Measurements from ENCODE around the gene FBXO48. TPM values are rescaled to one million over a fixed set of nuclear protein-coding genes. Genes with fewer than 3 reads are reported as not detected.

FBXO48 gene
- total RNA-seq, 1 donor from 2014 or later: 0.20 TPM

- peak in 1 of 2 donors; percentile 13 for DNase-seq (ENCODE audit: low read depth in 2 of 2)
Measured at GRCh38 chr2:68438455-68439303, 28.4 kb downstream of the FBXO48 start.

DNA sequence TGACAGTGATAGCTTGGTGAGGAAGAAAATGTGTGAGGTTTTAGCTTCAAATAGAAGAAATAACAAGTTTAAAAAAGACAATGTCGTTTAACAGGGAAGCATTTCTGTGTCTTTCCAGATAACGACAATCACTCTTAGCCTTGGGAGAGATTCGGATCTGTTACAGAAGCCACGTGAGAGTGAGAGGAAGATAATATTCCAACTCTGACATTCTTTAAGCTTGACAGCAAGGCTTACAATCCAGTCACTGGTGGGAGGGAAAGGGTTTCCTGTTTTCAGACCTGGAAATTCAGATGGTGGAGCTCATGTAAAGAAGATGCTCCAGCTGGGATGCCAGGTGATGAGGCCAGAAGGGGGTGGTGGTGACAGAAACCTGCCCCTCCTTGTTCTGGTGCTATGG lies 30.8 kb downstream of the FBXO48 start:
- DNase-seq (ENCODE audit: low read depth in 2 of 2): peak in 1 of 2 donors; percentile 39

GRCh38 chr2:68435615-68436014 lies 31.5 kb downstream of the FBXO48 start:
- DNase-seq (ENCODE audit: low read depth in 2 of 2): peak in 1 of 2 donors; percentile 15

GRCh38 chr2:68434981-68435380 lies 32.1 kb downstream of the FBXO48 start:
- no peak for DNase-seq (ENCODE audit: low read depth in 2 of 2)

GRCh38 chr2:68432696-68433658 lies 34.1 kb downstream of the FBXO48 start:
- no peak for DNase-seq (ENCODE audit: low read depth in 2 of 2)

GRCh38 chr2:68431316-68431972 lies 35.6 kb downstream of the FBXO48 start:
- no peak for DNase-seq (ENCODE audit: low read depth in 2 of 2)

DNA sequence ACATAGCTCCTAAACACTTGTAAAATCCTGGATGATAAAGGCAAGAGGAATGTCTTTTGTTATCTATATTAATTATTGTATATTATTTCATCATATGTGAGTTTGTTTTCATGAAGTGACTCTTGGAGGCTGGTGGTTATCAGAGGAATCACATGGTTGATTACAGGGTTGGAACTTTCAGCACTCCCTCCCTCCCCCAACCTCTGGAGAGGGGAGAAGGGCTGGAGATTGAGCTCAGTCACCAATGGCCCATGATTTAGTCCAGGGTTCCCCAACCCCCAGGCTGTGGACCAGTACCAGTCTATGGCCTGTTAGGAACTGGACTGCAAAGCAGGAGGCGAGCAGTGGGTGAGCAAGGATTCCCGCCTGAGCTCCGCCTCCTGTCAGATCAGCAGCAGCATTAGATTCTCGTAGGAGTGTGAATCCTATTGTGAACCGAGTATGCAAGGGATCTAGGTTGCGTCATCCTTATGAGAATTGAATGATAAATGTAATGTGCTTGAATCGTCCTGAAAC lies 37.7 kb downstream of the FBXO48 start:
- no peak for DNase-seq (ENCODE audit: low read depth in 2 of 2)

DNA sequence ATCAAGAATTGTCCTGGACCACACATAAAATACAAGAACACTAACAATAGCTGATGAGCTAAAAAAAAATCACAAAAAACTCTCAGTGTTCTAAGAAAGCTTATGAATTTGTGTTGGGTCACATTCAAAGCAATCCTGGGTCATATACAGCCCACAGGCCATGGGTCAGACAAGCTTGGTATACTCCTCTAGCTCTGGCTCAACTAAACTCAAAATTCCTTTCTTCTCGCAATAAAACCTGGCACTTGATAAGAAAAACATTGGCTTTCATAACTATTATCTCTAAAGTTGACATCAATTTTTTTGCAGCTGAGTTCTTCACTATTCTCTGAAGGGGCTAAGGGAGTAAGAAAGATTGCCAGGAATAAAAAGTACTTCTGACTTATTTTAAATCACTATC lies 38.3 kb downstream of the FBXO48 start:
- DNase-seq (ENCODE audit: low read depth in 2 of 2): no peak

DNA sequence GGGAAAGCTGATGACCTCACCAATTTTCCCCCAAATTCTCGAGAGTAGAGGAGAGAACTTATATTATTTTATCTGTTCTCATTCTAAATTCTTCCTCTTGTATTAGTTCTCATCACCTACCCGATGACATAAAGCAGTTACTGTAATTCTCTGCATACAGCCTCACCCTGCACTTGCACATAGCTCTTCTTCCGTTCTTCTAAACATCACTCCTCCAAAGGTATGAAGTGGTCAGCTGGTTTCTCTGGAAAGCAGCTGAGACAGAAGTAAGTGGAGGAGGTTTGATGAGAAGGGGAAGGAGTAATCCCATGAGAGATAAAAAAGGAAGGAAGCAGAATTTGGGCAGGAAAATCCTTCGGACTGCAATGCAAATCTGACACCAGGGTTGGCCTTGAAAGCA lies 39.0 kb downstream of the FBXO48 start:
- no peak for DNase-seq (ENCODE audit: low read depth in 2 of 2)

GRCh38 chr2:68426848-68427579 lies 40.1 kb downstream of the FBXO48 start:
- peak; percentile 61 to 65 for DNase-seq (ENCODE audit: low read depth in 2 of 2)

DNA sequence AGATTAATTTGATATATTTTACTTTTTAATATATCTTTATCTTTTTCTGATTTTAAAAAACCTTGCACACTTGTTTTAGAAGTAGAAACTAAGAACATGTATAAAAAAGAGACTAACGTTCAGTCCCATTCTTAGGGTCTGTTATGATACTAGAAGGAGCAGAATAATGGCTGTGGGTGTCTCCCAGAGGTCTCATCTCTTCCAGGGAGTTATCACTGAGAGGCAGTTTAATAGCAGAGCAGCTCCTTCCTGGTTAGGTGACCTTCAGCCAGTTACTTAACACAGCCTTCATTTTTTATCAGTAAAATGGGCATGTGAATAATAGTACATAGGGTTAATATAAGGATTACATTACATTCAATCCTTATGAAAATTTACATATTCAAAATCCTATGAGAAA lies 40.6 kb downstream of the FBXO48 start:
- DNase-seq (ENCODE audit: low read depth in 2 of 2): no peak

GRCh38 chr2:68425503-68425902 lies 41.6 kb downstream of the FBXO48 start:
- DNase-seq (ENCODE audit: low read depth in 2 of 2): no peak

DNA sequence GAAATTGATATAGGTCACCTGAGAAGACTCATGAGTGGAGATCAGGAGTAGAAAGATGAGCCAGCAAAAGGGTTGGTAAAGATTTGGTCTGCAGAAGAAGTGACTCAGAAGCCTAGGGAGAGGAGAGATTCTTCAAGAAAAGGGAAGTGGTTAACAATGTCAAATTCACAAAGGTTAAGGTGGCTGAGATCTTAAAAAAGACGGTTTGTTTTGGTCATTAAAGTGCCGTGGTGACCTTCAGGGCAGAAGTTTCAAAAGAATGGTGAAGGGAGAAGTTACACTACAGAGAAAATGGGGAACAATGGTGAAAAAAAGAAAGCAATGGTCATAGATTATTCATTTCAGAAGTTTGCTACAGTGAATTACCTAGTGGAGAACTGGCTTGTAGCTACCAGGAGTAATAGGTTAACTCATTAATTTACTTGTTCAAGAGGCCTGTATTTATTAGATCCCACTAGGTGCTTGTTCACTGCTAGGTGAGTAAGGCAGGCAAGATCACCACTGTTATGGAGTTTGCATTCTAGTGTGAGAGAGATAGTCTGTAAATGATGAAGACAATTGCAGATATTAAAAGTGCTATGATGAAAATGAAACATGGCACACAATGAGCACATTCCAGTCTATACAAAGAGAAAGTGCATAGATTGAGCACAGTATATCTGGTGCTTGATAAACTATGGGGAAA lies 43.0 kb downstream of the FBXO48 start:
- DNase-seq (ENCODE audit: low read depth in 2 of 2): no peak

GRCh38 chr2:68420254-68420910 lies 46.7 kb downstream of the FBXO48 start:
- DNase-seq (ENCODE audit: low read depth in 2 of 2): no peak

DNA sequence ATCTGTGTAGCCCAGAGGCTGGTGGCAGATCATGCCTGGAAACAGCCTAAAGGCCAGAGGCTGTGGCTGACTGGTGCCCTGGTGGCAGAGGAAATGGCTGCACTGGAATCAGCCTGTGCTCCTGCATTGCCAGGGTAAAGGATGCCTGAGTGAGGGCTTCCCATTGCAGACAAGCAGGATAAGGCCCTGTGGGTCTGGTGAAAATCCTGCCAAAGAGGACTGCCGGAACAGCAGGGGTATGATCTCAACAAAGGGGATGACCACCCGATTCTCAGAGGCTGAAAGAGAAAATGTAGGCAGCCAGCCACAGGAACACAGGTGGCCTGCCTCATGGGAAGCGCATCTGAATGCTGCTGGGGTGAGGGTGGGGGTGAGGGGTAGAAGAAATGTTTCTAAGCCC lies 48.2 kb downstream of the FBXO48 start:
- DNase-seq (ENCODE audit: low read depth in 2 of 2): no peak

- DNase-seq (ENCODE audit: low read depth in 2 of 2): no peak
Measured at GRCh38 chr2:68418419-68418818, 48.7 kb downstream of the FBXO48 start.

DNA sequence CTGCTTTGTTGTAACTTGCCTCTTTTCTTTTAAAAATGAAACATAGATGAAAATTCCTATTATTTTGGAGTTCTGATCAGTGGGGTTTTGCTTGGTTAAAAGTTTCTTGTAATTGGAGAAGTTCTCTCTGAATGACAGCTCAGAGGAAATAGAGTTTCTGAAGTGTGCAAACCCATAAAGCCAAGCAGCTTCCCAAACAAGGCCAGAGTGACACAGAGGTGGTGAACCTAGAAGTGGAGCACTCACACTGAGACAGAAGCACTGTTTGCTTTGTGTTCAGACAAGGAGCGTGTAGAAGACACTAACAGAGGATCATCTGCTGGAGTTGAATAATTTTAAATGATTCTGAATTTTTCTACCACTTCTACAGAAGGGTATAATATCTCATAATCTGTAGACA lies 49.2 kb downstream of the FBXO48 start:
- DNase-seq (ENCODE audit: low read depth in 2 of 2): no peak

DNA sequence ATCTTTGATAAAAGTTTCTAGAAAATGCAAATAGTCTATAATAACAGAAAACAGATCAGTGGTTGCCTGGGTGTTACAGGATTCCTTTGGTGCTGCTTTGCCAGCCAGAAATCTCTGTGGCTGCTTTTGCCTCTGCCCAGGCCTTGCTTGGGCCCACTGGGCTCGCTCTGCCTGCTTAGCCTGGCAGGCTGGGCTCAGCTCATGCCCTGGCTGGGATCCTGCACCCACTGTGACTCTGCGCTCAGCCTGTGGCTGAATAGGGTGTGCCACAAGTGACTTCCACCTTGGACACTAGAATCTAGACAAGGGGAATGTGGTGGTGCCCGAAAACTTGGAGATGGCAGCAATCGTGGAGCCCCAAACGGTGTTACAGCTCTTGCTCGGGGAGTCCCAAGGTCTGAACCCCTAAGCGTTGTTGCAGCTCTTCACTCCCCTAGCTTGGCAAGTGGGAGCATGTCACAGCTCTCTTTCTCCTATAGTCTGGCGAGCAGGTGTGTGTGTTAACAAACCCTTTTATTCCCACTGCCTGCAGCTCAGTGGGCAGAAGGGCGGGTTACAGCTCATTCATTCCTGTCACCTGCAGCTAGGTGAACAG lies 50.9 kb downstream of the FBXO48 start:
- DNase-seq (ENCODE audit: low read depth in 2 of 2): no peak

DNA sequence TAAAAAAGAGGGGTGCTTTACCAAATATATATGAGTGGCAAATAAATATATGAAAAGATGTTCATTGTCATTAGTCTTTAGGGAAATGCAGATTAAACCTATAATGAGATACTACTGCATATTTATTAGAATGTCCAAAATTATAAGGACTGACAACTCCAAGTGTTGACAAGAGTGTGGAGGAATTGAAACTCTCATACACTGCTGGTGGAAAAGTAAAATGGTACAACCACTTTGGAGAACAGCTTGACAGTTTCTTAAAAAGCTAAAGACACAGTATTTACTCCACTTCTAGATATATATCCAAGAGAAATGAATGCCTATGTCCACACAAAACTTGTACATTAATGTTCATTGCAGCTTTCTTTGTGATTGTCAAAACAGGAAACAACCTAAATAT lies 51.6 kb downstream of the FBXO48 start:
- no peak for DNase-seq (ENCODE audit: low read depth in 2 of 2)
